Progenitor cell of endocrine pancreas (in vitro differentiated cells): ENCODE results near the gene DOK1. TPM values are rescaled to one million over a fixed set of nuclear protein-coding genes. Genes with fewer than 3 reads are reported as not detected.

Source experiments
- DNase-seq: peaks from one replicate; pipeline ENCODE4 v3.0.0; 2021; ENCODE audit warnings: low spot score; ENCODE audit not compliant: unreplicated experiment
- H3K27ac Mint-ChIP-seq: 2 replicates; pipeline ENCODE4 v1.8.0; 2021; ENCODE audit warnings: mild to moderate bottlenecking, moderate library complexity, mixed read lengths
- H3K27me3 Mint-ChIP-seq: 2 replicates; pipeline ENCODE4 v1.8.0; 2021; ENCODE audit warnings: mixed read lengths
- H3K36me3 Mint-ChIP-seq: 2 replicates; pipeline ENCODE4 v1.8.0; 2022; ENCODE audit warnings: mixed read lengths; ENCODE audit not compliant: insufficient read depth
- H3K4me1 Mint-ChIP-seq: 2 replicates; pipeline ENCODE4 v1.8.0; 2021; ENCODE audit warnings: low read depth, mixed read lengths
- H3K4me3 Mint-ChIP-seq: 2 replicates; pipeline ENCODE4 v1.8.0; 2021; ENCODE audit warnings: low read depth, mild to moderate bottlenecking, moderate library complexity, mixed read lengths
- H3K9me3 Mint-ChIP-seq: 2 replicates; pipeline ENCODE4 v1.8.0; 2021; ENCODE audit warnings: low read depth, mixed read lengths
- CTCF ChIP-seq: fragments of 200-600 bp; sonication (generic); IDR thresholded peaks from one replicate; pipeline ENCODE4 v1.5.0; 2021; ENCODE audit warnings: antibody characterized with exemption, mild to moderate bottlenecking; ENCODE audit not compliant: unreplicated experiment
- total RNA-seq: library from RNA; stranded (reverse); gene quantifications from 2 replicates; pipeline ENCODE4 v1.2.1, GENCODE V29; 2021

DOK1 gene
- total RNA-seq, 1 donor from 2014 or later, result 18.5 TPM

- Mint-ChIP-seq H3K36me3 (no peaks in the 10 kb centered on the region), H3K27ac (no peak overlapping the region), H3K4me3 (no peak overlapping the region), H3K4me1 (peaks cover 8% of the 10 kb centered on the region), H3K27me3 (peaks cover 24% of the 10 kb centered on the region), H3K9me3 (no peaks in the 10 kb centered on the region)
- TF ChIP-seq CTCF, result no peak
- no peak for DNase-seq
Observed at GRCh38 chr2:74546004-74546403, 8.5 kb upstream of the DOK1 start.

- H3K36me3 Mint-ChIP-seq, result no peaks in the 10 kb centered on the region
- H3K4me1 Mint-ChIP-seq, result peaks cover 13% of the 10 kb centered on the region
- H3K9me3 Mint-ChIP-seq, result no peaks in the 10 kb centered on the region
- TF ChIP-seq CTCF, result no peak
- H3K27me3 Mint-ChIP-seq, result peaks cover 32% of the 10 kb centered on the region
- no peak for DNase-seq
- peak overlapping the region; percentile 59 for H3K27ac Mint-ChIP-seq
- peak overlapping the region; percentile 77 for H3K4me3 Mint-ChIP-seq
Observed at GRCh38 chr2:74548285-74548899, 6.1 kb upstream of the DOK1 start.

- peak overlapping the region; percentile 60 for H3K27ac Mint-ChIP-seq
- peak overlapping the region; percentile 77 for H3K4me3 Mint-ChIP-seq
- H3K9me3 Mint-ChIP-seq, result no peaks in the 10 kb centered on the region
- DNase-seq, result peak; percentile 55
- peaks cover 32% of the 10 kb centered on the region for H3K27me3 Mint-ChIP-seq
- no peaks in the 10 kb centered on the region for H3K36me3 Mint-ChIP-seq
- H3K4me1 Mint-ChIP-seq, result peaks cover 16% of the 10 kb centered on the region
- TF ChIP-seq CTCF, result no peak
Observed at GRCh38 chr2:74548900-74549826, 5.4 kb upstream of the DOK1 start.

GRCh38 chr2:74550231-74550630 is 4.3 kb upstream of the DOK1 start:
- Mint-ChIP-seq H3K27ac (no peak overlapping the region), H3K9me3 (no peaks in the 10 kb centered on the region), H3K36me3 (no peaks in the 10 kb centered on the region), H3K27me3 (peaks cover 32% of the 10 kb centered on the region), H3K4me3 (peak overlapping the region; percentile 23), H3K4me1 (peaks cover 16% of the 10 kb centered on the region)
- no peak for TF ChIP-seq CTCF
- no peak for DNase-seq

- H3K36me3 Mint-ChIP-seq, result no peaks in the 10 kb centered on the region
- H3K9me3 Mint-ChIP-seq, result no peaks in the 10 kb centered on the region
- H3K27me3 Mint-ChIP-seq, result peaks cover 32% of the 10 kb centered on the region
- no peak for DNase-seq
- no peak for TF ChIP-seq CTCF
- peaks cover 16% of the 10 kb centered on the region for H3K4me1 Mint-ChIP-seq
- H3K27ac Mint-ChIP-seq, result no peak overlapping the region
- H3K4me3 Mint-ChIP-seq, result no peak overlapping the region
Observed at GRCh38 chr2:74551530-74551929, 3.0 kb upstream of the DOK1 start.
